GM12891 (cell line): ENCODE data around the gene GRAMD1A.

Source experiments
- POLR2A ChIP-seq: IDR thresholded peaks from 2 replicates; pipeline ENCODE4 v1.6.1; 2011; ENCODE audit warnings: low read depth, low read length, control low read depth
- POLR2AphosphoS5 ChIP-seq: IDR thresholded peaks from 2 replicates; pipeline ENCODE4 v1.6.1; 2011; ENCODE audit warnings: low read depth, low read length, control low read depth
- SPI1 ChIP-seq: IDR thresholded peaks from 2 replicates; pipeline ENCODE4 v1.6.1; 2011; ENCODE audit warnings: low read depth, low read length, control low read depth
- TAF1 ChIP-seq: IDR thresholded peaks from 2 replicates; pipeline ENCODE4 v1.6.1; 2011; ENCODE audit warnings: low read depth, low read length, control low read depth

DNA sequence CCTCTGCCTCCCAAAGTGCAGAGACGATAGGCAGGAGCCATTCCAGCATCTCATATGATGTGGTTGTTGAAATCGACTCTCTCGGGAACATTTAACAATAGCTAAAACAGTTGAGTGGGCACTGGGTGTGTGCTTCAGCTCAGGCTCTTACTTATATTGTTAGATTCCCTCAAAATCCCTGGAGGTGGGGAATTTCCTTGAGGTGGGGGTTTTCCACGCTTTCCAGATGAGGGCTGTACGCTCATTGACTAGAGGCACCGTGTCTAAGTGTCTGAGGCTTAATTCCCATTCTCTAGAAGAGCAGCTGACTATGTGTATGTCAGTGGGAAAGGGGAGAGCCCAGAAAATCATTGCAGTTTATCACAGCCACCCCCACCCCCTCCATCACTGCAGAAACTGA lies 10.8 kb upstream of the GRAMD1A start:
- TF ChIP-seq POLR2A, result no peak
- TF ChIP-seq POLR2AphosphoS5, result no peak
- no peak for TF ChIP-seq TAF1
- no peak for TF ChIP-seq SPI1
